ENCODE results near the gene KIFC1. TPM values are rescaled to one million over a fixed set of nuclear protein-coding genes. Genes with fewer than 3 reads are reported as not detected.

Gene KIFC1
- total and polyA plus RNA-seq, 9 of the 15 experiments (the other 6 are each of a cell fraction or from before 2014, with no cell fraction given), result 1.3 to 95.2 (median 76.9) TPM

DNA sequence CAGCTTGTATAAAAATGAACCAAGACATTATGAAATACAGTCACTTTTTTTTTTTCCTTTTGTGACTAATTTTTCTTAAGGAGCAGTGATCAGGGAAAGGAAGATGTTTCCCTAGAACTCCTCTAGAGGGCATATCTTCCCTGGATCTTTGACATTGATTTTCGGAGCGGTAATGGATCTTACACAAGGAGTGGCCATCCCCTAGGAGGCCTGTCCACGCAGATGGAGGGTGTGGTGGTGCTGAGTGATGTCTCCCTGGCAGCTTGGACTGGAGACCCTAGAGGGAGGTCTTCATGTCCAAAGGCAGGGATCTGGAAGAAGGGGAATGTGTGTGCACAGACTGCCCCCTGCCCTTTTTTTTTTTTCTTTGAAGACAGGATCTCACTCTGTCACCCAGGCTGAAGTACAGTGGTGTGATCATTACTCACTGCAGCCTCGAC lies 7.0 kb upstream of the KIFC1 start:
- Histone ChIP-seq H3K79me2 (ENCODE audit: control insufficient read depth, insufficient read depth, low read length) (no peaks in the 10 kb centered on the region), H3K4me1 (replicated peaks in 1 of 2; ENCODE audit: control insufficient read depth in 2 of 2, insufficient read depth in 2 of 2, low read length in 2 of 2) (peaks cover 11 to 15% of the 10 kb centered on the region in 2 experiments), H3K9me3 (replicated peaks; ENCODE audit: control insufficient read depth, insufficient read depth, low read depth, low read length) (no peaks in the 10 kb centered on the region), H3K4me2 (ENCODE audit: insufficient read depth, low read length) (peak overlapping the region; percentile 54; the same call in 1 of the 2 replicates), H3K27me3 (ENCODE audit: control insufficient read depth in 2 of 2, insufficient read depth in 2 of 2, low read length in 2 of 2) (no peaks in the 10 kb centered on the region), H4K20me1 (replicated peaks; ENCODE audit: control insufficient read depth, insufficient read depth, low read length) (no peaks in the 10 kb centered on the region), H3K27ac (ENCODE audit: extremely low read depth, low read depth, low read length) (no peak overlapping the region), H2AFZ (ENCODE audit: low read depth, low read length) (peak overlapping the region; percentile 90), H3K9me1 (ENCODE audit: control insufficient read depth, insufficient read depth, low read length) (no peaks in the 10 kb centered on the region), H3K36me3 (ENCODE audit: control insufficient read depth, insufficient read depth, low read length) (no peaks in the 10 kb centered on the region), H3K4me3 (no peak overlapping the region), H3K9ac (ENCODE audit: insufficient read depth in 1 of 2, low read depth in 2 of 2, low read length in 2 of 2) (no peak overlapping the region; a peak in 1 of 4 replicates)
- FAIRE-seq (peak; percentile 46), ATAC-seq (peak; percentile 69), DNase-seq (ENCODE audit: extremely low read depth in 1 of 4, low spot score in 3 of 4) (peak; percentile 41 to 55 (median 44))
- in situ Hi-C loops (cut with MboI), result no loop called here
- no TSS peak for BruUV-seq (replicated peaks)
- intact Hi-C loops (cut with micrococcal nuclease), result no loop called here
- ChIA-PET CTCF (ENCODE audit: low intra/inter-chr PET ratio) (interaction anchor here (0.6 kb wide), 2 partner anchors 46 to 263 kb away, joined by 3 read pairs; no protein-coding TSS in a partner anchor), POLR2A (interaction anchor here (0.6 to 1.0 kb wide), 2 partner anchors 86 to 351 kb away, joined by 3 read pairs; partner anchors contain the start of gene RGL2)
- WGBS (ENCODE audit: insufficient coverage, low coverage, missing lambda C conversion rate), result 16% methylated on average over 4 of the region's 4 CpGs
- TF ChIP-seq U2AF2 (optimal IDR thresholded peaks at IDR 0.05; ENCODE audit: low read depth, low read length), result no peak
- TF ChIP-seq ZNF384 (IDR thresholded peaks at IDR 0.05; ENCODE audit: low read depth, low read length), result peak; percentile 24; the same call in 1 of the 2 replicates
- TF ChIP-seq ARNT (IDR thresholded peaks at IDR 0.05), result 0 out of 4 replicates have a peak, but pooled peaks of 1 of the 2 experiments have one; percentile 36
- 0 out of 4 replicates have a peak, but pooled peaks of 1 of the 2 experiments have one; percentile 15 for TF ChIP-seq FOXK2 (conservative IDR thresholded peaks at IDR 0.05 in 1 of 2, IDR thresholded peaks at IDR 0.05 in 1 of 2; ENCODE audit: low read depth in 2 of 2)
- TF ChIP-seq FOXA3 (CRISPR knock-in tag; conservative IDR thresholded peaks at IDR 0.05 in 1 of 2, IDR thresholded peaks at IDR 0.05 in 1 of 2), result no peak
- TF ChIP-seq NCOA6 (IDR thresholded peaks at IDR 0.05), result no peak
- TF ChIP-seq CXXC5 (CRISPR knock-in tag; IDR thresholded peaks at IDR 0.05), result peak; percentile 52
- no peak for TF ChIP-seq ZBTB11 (CRISPR knock-in tag; IDR thresholded peaks at IDR 0.05)
- peak; percentile 15; the same call in 1 of the 2 replicates for TF ChIP-seq EP300 (IDR thresholded peaks at IDR 0.05; ENCODE audit: low read length)
- TF ChIP-seq PHF21A (IDR thresholded peaks at IDR 0.05; ENCODE audit: borderline replicate concordance, low read depth), result no peak
- no peak for TF ChIP-seq BHLHE40 (IDR thresholded peaks at IDR 0.05; ENCODE audit: low read length)
- TF ChIP-seq RFX1 (IDR thresholded peaks at IDR 0.05), result no peak
- no peak for TF ChIP-seq SREBF2 (CRISPR knock-in tag; IDR thresholded peaks at IDR 0.05)
- no peak for TF ChIP-seq THAP7 (CRISPR knock-in tag; IDR thresholded peaks at IDR 0.05)
